Activated T-helper 1 cell treated with anti-CD3 and anti-CD28 coated beads, Interleukin-2, amount 50 U/mL, for 16 hours (primary cell): ENCODE measurements around the gene APBB2.

Experiments used
- DNase-seq, 2 donors: peaks; one replicate each; pipeline ENCODE4 v3.0.0-alpha.2; 2020; ENCODE audit warnings: low read depth in 1 of 2, low spot score in 1 of 2

The APBB2 gene

DNA sequence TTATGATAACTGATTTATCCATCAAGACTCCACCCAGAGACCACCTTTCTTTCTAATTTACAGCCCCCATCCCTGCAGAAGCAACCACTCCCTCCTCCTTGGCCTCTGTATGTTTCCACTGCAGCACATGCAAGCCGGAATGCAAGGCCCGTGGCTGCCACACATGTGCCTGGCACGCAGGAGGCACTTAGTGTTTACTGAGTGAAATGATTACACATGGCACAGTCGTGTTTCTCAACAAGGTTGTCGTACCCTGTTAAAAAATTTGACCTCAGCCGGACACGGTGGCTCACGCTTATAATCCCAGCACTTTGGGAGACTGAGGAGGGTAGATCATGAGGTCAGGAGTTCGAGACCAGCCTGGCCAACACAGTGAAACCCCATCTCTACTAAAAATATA is 104.3 kb downstream of the APBB2 start:
- DNase-seq, result no peak

DNA sequence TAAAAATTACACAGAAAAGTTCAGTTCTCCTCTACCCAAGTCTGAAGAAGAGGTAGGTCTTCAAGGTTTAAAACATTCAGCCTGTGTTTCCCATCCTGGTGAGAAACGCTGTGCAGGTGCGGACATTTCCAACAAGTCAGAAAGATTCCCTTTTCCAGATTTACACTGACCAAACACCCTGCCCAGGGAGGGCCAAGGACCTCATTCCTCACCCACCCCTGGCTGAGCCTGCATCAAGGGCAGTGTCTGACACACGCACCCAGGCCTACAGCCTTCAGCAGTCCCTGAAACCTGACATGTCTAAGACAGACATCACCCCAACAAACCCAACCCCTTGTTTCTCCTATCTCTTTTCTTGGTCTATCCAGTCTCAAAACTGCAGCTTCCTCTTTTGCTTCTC is 105.9 kb downstream of the APBB2 start:
- no peak for DNase-seq

DNA sequence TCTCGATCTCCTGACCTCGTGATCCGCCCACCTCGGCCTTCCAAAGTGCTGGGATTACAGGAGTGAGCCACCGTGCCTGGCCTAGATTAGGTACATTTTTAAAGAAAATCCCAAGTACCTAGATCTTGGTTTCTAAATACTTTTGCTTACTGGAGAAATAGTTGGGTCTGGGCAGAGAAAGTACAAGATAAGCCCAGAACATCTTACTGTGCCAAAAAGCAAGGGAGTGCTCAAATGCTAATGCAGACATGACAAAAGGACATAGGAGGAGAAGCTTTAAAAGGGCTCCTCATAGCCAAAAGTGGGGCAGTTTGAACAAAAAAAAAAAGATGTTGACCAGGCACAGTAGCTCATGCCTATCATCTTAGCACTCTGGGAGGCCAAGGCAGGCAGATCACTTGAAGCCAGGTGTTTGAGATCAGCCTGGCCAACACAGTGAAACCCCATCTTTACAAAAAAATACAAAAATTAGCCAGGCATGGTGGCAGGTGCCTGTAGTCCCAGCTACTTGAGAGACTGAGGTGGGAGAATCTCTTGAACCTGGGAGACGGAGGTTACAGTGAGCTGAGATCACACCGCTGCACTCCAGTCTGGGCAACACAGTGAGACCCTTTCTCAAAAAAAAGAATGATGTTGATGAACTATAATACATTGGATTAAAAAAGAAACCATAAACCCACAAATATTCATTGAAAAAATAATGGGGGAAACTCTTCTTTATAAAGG is 107.5 kb downstream of the APBB2 start:
- DNase-seq, result no peak

DNA sequence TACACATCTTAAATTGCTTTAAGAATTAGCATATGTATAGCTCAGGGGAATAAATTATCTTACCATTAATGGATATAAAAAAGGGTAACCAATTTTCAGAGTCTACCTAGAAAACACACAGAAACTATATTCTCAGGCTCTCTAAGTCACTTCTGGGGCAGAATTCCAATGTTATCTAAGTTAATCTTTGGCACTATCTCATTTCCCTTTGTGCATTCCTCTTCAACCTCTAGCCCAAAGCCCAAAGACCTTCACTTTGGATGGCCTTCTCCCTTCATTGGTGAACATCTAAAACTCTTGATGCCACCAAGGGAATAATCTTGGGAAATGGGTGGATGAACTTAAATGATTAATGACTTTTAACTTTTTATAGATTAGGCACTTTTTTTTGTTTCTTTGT is 108.3 kb downstream of the APBB2 start:
- DNase-seq, result no peak

DNA sequence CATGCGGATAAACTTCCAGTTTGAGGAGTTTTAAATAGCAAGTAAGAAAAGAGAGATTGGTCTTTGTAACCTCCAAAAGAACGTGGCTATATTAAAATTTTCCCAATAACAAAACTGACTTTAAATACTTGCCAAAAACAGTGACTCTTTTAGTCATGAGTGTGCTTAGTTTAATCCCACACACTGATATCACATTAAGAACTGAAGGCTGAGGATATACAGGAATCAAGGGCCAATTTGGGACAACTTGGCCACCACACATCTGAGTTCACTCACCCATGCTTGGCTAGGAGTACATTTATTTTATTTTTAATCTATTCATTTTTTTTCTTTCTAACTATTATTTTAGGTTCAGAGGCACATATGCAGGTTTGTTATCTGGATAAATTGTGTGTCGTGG is 110.2 kb downstream of the APBB2 start:
- DNase-seq, result no peak

DNA sequence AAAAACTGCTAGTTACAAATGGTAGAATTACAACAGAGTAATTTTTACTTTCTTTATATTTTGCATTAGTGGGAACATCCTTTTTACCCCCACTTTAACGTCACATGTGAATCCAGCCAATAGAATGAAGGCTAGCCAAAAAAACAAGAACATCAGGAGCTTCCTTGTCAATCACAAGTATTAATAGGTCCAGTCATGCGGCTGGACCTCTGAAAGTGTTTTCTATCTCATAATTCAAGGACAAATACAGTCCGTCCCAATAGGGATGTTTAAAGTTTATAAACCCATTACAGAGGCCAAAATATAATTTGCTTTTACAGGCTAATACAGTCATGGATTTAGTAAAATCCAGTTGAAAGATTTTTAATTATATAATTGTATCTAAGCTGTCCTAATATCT is 110.7 kb downstream of the APBB2 start:
- no peak for DNase-seq

DNA sequence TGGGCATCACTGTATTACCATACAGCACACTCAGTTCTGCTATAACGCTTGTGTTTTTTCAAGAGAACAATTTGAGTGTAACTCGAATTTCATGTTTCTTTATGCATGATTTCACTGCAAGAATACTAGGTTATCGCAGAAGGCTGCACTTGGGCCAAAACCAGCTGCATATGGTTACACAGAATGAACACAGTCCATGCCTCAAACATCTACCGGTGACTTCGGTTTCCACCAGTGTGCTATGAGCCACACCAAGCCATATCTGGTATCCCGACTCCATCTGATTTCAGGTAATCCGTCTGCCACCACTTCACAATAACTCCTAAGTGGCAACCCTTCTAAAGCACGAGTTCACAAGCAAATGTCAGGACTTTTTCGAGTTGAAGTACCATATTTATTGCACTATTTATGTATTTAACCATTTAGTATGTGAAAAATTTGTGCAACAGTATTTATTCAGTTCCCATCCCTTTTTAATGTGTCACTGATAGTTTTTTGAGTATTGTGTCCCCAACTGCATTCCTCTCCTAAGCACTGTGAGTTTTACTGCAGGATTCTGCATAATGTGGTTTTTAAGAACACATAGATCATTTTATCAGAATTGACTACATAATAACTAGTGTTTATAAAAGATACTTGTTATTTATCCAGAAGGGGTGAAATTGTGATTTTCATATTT is 111.8 kb downstream of the APBB2 start:
- DNase-seq, result no peak

DNA sequence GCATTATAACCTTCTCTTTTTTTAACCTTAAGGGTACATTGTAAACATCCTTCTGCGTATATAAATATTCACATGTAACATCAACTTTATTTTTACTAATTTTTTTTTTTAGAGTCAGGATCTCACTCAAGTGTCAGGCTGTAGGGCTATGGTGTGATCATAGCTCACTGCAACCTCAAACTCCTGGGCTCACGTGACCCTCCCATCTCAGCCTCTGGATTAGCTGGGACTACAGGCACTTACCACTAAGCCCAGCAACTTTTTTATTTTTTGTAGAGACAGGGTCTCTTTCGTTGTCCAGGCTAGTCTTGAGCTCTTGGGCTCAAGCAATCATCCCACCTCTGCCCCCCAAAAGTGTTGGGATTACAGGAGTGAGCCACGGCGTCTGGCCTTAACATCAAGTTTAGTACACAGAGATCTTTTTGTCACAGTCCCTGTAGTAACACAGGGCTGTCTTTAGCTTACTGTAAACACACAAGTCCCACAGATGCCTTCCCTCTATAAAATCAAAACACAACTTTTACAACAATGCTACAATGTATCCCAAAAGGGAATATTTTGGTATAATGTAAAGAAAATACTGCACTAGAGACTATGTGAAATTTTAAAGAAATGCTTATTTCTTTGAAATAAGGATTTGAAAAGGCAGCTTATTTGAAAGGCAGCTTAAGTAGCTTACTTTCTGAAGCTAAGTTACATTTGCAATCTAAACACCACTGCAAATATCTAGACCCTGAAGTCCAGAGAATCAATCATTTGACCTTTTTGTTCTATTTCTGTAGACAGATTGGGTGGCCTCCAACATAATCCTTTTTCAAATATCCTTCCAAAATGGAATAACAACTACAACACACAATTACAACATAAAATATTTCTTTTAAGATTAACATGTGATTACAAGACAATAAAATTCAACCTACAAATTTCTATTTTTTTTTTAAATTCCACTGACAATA is 116.0 kb downstream of the APBB2 start:
- no peak for DNase-seq

DNA sequence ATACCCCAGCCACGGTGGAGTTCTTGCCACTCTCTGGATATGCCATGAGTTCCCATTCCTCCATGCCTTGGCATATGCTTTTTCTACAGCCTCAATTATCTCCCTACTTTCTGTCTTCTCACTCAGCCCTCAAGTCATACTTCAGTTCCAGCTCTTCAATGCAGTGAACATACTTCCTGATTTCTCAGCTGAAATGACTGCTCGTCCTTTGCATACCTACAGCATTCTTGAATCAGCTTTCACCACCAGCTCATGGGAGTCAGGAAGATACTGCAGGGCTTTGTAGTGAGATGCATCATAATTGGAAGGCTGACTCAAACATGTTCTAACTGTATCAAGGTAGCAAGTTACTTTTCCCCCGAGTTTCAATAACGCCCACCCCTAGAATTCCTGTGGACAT is 118.4 kb downstream of the APBB2 start:
- no peak for DNase-seq

DNA sequence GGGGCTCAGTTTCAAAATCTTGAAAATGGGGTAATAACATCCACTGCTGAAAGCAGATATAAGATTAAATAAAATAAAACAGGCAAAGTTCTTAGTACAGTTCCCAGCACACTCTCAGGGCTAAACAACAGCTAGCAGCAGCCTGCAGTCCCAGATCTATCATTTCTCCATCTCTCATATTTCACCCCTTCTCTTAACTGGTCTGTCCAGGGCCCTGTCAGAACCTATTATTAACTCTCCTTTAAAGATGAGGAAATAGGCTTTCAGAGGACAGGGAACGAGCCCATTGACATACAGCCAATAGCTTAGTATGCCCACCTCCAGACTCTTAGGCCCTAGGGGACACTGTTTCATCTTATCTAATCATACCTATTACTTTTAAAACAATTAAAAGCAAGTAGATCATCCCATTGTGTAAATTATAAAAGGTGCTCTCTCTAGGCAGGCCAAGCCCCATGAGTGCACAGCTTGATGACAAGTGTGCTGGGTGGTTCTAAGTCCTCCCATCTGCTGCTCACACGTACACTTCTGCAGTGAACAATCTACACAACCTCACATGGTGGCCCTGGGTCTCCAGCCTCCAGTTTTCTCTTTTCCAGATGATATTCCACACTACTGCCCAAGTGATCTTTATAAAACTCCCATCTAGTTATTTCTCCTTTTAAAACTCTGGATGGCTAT is 119.0 kb downstream of the APBB2 start:
- DNase-seq, result no peak

DNA sequence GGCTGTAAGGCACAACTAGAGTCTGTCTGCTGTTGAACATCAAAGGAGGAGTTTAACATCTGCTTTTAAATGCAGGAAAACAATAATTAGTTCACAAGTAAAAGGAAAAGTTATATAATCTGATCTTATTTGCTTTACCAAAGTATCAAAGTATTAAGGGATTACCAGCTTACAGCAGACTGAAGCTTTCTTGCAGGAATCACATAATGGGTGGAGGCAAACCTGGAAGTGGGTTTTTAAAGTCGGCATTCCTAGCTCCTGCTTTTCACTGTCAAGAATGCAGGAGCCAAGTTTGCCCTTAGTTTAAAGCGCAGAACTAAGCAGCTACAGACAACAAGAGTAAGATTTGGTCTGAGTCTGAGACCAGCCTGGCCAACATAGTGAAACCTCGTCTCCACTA is 122.2 kb downstream of the APBB2 start:
- DNase-seq, result no peak

DNA sequence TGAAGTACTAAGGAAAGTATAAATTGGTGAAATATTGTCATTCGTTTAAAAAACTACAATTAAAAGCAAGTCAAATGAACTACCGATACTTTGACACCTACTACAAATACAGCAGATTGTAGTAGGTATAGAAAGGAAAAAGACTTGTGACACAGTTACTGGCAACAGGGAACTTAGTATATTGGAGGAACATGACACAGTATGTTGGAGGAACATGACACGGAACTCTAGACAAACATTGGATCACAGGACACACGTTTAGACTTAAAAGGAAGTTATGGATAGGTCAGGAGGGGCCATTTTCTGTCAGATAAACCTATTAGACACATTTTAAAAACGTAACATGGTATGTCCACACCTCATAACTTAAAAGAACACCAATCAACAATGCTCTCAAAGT is 132.5 kb downstream of the APBB2 start:
- no peak for DNase-seq

DNA sequence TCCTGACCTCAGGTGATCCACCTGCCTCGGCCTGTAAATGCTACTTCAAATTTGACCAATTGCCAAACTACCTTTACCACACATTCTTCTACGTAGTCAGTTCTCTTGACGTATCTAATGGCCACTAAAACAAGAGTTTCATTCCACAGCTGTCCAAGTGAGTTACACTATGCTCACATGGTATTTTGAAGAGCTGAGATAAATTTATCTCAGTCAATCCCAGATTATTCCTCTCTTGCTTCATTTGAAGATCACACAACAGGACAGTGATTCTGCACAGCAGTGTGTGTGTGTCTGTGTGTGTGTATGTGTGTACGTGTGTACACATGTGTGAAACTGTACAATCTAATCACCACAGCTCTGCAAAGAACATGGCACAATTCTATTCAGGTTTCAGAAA is 133.4 kb downstream of the APBB2 start:
- no peak for DNase-seq

DNA sequence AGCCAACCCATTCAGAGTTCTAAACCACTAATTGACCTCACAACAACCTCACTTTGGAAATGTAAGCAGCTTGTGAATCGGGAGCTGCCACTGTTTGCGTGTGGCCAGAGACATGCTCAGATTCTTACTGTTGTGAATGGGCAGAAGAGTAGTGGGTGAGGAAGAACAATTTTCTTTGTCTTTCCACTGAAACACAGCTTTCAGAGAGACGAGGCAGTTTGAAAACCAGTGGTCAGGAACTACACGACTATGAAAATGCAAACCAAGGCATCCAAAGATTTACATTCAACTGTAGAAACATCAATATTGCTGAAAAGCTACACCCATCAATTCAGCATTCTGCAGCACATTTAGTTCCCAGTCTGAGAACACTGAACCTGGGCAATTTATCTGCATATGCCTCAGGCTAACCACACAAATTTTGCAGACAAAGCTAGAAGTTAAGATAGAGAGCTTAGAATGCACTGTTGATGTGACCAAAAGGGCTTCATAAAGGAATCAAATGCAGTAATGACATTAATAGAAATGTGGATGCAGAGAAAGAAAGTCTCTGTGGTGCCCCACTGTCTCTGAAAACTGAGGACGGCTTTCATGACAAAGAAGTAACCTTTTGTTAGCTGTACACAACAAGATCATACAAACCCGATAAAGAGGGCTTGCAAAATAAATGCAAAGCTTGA is 134.3 kb downstream of the APBB2 start:
- DNase-seq, result no peak

DNA sequence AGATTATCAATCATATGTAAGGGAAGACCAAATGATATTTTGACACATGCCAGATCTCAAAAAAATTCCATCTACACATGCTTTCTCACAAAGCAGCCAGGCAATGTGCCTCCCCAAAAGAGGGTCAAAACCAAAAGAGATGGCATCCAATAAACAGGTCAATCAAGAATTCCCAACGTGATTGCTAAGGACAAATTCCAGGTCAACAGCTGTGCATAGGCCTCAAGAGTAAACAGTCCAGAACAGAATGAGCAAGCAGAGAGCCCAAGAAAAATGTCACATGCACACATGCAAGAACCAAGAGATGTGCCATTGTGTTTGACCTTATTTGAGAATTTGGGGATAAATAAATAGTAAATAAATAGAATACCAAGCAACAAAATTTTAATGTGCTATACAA is 136.7 kb downstream of the APBB2 start:
- no peak for DNase-seq

DNA sequence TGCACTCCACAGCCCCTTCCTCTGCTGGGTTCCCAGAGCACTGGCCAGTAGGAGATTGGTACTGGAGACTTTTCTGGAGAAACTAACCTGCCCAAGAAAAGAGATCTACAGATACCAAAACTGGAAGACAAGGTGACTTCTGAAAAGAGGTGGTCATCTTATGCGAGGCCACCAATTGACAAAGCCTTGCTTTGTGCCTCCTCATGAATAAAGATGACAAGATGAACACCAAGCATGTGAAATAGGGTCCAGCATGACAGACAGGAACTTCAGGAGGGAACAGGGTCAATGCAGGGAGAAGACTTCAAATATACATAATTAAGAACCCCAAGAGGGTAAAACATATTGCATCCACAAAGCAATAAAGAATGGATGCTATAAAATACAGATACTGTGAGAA is 137.9 kb downstream of the APBB2 start:
- no peak for DNase-seq

DNA sequence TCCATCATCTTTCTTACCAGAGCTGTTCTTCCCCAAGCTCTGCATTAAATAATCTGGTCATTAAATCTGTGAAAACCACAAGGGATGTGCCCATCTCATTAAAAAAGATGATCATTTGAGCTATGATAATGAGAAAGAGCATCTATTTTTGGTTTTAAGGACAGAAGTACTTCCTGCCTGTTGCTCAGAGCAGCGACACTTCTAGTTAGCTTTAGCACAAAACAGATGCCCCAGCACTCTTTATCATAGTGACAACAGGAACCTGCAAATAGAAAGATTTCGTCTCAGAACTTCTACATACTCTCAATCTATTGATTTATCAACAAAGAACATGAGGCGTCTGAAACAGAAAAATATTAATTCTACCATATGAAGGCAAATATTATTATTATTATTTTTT is 140.1 kb downstream of the APBB2 start:
- DNase-seq, result no peak

DNA sequence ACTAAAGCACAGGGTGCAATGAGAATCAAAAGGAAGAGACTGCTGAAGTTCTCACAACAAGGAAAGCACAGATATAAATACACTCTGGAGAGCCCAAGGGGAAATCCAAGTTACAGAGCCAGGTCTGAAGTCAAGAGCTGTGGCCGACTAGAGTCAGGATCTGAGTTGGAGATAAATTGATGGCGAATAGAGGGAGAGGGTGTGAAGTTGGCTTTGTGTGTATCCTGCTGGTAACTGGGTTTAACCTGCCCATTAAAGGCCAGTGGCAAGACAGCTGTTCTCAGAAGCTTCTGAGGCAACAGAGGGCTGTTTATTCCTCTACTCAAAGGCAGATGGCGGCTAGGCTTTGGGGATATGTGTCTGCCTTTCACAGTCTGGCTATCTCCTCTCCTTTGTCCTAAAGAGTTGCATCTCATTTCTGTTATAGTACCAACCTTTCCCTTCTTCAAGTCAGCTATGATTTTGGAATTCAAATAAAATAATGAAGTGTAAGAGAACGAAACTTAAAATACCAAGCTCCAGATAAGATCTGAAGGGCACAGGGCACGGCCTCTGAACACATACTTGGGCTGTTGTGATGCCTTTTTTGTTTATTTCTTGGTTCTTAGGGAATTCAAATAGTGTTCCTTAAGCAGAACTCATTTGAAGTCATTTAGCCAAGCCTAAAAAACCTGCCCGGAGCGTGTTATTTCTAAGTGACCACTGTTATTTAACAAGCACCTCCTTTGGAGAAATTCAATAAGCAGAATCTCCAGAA is 142.1 kb downstream of the APBB2 start:
- no peak for DNase-seq

DNA sequence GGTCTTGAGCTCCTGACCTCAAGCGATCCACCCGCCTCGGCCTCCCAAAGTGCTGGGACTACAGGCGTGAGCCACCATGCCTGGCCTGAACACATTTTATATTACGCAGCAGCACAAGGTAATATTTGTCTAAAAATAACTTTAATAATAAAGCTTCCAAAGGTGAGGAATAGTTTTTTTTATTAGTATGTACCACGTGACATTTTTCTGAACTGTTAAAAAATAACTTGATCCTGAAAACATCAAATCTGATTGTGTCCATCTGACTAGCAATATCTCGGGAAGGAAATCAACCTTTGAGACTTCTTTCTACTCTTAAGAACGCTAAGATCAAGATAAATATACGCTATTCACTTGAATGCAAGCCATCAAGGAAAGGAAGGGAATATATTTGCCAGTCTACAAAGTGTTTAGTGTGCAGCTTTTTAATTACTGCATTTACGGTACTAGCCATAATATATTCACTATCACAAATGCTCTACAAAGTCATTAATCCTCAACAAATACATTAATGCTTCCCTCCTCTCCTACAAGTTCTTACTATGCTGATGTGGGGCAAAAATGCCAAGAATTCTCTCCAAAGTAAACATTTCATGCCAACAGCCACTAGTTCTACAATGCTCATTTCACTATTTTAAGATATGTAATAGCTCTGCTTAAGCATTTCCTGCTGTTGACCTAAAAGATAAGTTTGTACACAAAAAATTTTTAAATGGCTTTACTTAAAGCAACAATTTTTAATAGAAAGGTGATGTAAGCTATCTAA is 143.6 kb downstream of the APBB2 start:
- no peak for DNase-seq
